B cell (primary cell): Measurements from ENCODE around the gene MON1A. TPM values are rescaled to one million over a fixed set of nuclear protein-coding genes. Genes with fewer than 3 reads are reported as not detected.

Source experiments
- ATAC-seq: fragments of 200-7000 bp; cut with Tn5 transposase; one replicate; pipeline ENCODE4 v1.10.0; 2021; ENCODE audit warnings: low read depth, mild to moderate bottlenecking, moderate number of reproducible peaks, moderate library complexity
- CTCF ChIA-PET: fragments of 350-600 bp; sonication (Branson Sonifier 250); formaldehyde crosslinking; loops from one replicate; lab custom pipeline; 2021; ENCODE audit warnings: antibody characterized with exemption, inconsistent platforms; lab: Charles Lee
- POLR2A ChIA-PET: fragments of 350-600 bp; sonication (Branson Sonifier 250); formaldehyde crosslinking; loops from one replicate; lab custom pipeline; 2021; ENCODE audit warnings: antibody characterized with exemption; lab: Charles Lee
- DNase-seq: peaks from one replicate; pipeline ENCODE4 v3.0.0; 2013
- H2AFZ ChIP-seq: 2 replicates; pipeline ENCODE4 v1.6.1; 2012; ENCODE audit warnings: mild to moderate bottlenecking, low read depth, low read length; ENCODE audit not compliant: insufficient read depth, poor library complexity, severe bottlenecking
- H3K27ac ChIP-seq, 2 donors: 1 replicate in 1 of 2; 2 replicates in 1 of 2; pipeline ENCODE4 v1.5.1; 2012 to 2013; ENCODE audit warnings: low read length in 2 of 2, mild to moderate bottlenecking in 2 of 2, moderate library complexity in 1 of 2
- H3K27me3 ChIP-seq, 4 experiments: fragments of 200-600 bp in 1 of 4; sonication (generic) in 1 of 4; replicated peaks in 1 of 4; 1 replicate in 2 of 4; 2 replicates in 2 of 4; pipeline versions ENCODE4 v1.6.1 to v1.7.0; 2013 to 2016; ENCODE audit warnings: low read length in 3 of 4, mild to moderate bottlenecking in 2 of 4, mixed read lengths in 1 of 4, moderate library complexity in 1 of 4; ENCODE audit not compliant: insufficient read depth in 4 of 4, control insufficient read depth in 3 of 4; ENCODE audit errors: control extremely low read depth in 1 of 4
- H3K36me3 ChIP-seq, 2 experiments: replicated peaks in 1 of 2; 1 replicate in 1 of 2; 2 replicates in 1 of 2; pipeline versions ENCODE4 v1.6.1 to v1.7.1; 2013; ENCODE audit warnings: low read length in 1 of 2; ENCODE audit not compliant: insufficient read depth in 2 of 2, control insufficient read depth in 1 of 2; ENCODE audit errors: control extremely low read depth in 1 of 2, extremely low read depth in 1 of 2
- H3K4me1 ChIP-seq, 2 donors: fragments of 200-600 bp in 1 of 2; sonication (generic) in 1 of 2; 1 replicate in 1 of 2; 2 replicates in 1 of 2; pipeline versions ENCODE4 v1.5.1 to v1.6.1; 2013 to 2017; ENCODE audit warnings: low read length in 2 of 2; ENCODE audit not compliant: control insufficient read depth in 2 of 2, insufficient read depth in 2 of 2
- H3K4me2 ChIP-seq: replicated peaks from 2 replicates; pipeline ENCODE3; 2012; ENCODE audit warnings: mild to moderate bottlenecking, low read depth, low read length; ENCODE audit not compliant: poor library complexity, severe bottlenecking
- H3K4me3 ChIP-seq, 5 experiments: fragments of 200-600 bp in 1 of 5; sonication (generic) in 1 of 5; 1 replicate in 3 of 5; 2 replicates in 2 of 5; pipeline versions ENCODE4 v1.5.1 to v1.7.0; 2011 to 2016; ENCODE audit warnings: low read length in 4 of 5, mild to moderate bottlenecking in 4 of 5, low read depth in 2 of 5, control low read depth in 1 of 5, moderate library complexity in 1 of 5; ENCODE audit not compliant: insufficient read depth in 1 of 5; ENCODE audit errors: control extremely low read depth in 1 of 5, extremely low read depth in 1 of 5
- H3K79me2 ChIP-seq: fragments of 200-600 bp; sonication (generic); one replicate; pipeline ENCODE4 v1.6.0; 2016; ENCODE audit warnings: low read length; ENCODE audit not compliant: control insufficient read depth, insufficient read depth
- H3K9ac ChIP-seq: fragments of 200-600 bp; sonication (generic); 2 replicates; pipeline ENCODE4 v1.6.1; 2017; ENCODE audit warnings: mild to moderate bottlenecking, low read length, moderate library complexity
- H3K9me3 ChIP-seq, 3 donors: one replicate each; pipeline versions ENCODE4 v1.6.1 to v1.7.1; 2013; ENCODE audit warnings: low read length in 2 of 3; ENCODE audit not compliant: control insufficient read depth in 2 of 3, insufficient read depth in 1 of 3; ENCODE audit errors: control extremely low read depth in 1 of 3
- H4K20me1 ChIP-seq: 2 replicates; pipeline ENCODE4 v1.6.0; 2012; ENCODE audit warnings: mild to moderate bottlenecking, low read length; ENCODE audit not compliant: insufficient read depth, control insufficient read depth, poor library complexity, severe bottlenecking
- H3K27ac Mint-ChIP-seq: one replicate; pipeline ENCODE4 v1.8.0; 2021; ENCODE audit warnings: mixed read lengths
- H3K27me3 Mint-ChIP-seq: one replicate; pipeline ENCODE4 v1.8.0; 2021; ENCODE audit warnings: mixed read lengths
- H3K4me1 Mint-ChIP-seq: one replicate; pipeline ENCODE4 v1.8.0; 2021; ENCODE audit warnings: mixed read lengths
- H3K4me3 Mint-ChIP-seq: one replicate; pipeline ENCODE4 v1.8.0; 2021; ENCODE audit warnings: mixed read lengths
- H3K9me3 Mint-ChIP-seq: one replicate; pipeline ENCODE4 v1.8.0; 2022; ENCODE audit warnings: mixed read lengths; ENCODE audit not compliant: insufficient read depth
- EZH2 ChIP-seq: IDR thresholded peaks from 2 replicates; pipeline ENCODE4 v1.6.1; 2012; ENCODE audit warnings: borderline replicate concordance, low read depth, mild to moderate bottlenecking, moderate library complexity, low read length; ENCODE audit not compliant: insufficient read depth, poor library complexity, severe bottlenecking
- WGBS: methylation state at CpG from one replicate; pipeline ENCODE4 v1.1.5; 2013; ENCODE audit warnings: missing lambda C conversion rate; ENCODE audit not compliant: insufficient coverage; 5-methylcytosine and 5-hydroxymethylcytosine counted together
- intact Hi-C: fragments of 100-400 bp; cut with micrococcal nuclease; formaldehyde crosslinking; loops from one replicate; pipeline ENCODE4 v1.10.0; 2022
- polyA plus RNA-seq: library from polyadenylated mRNA; depleted of rRNA; stranded (reverse); fragments of >200 nt; gene quantifications from 2 replicates; pipeline ENCODE4 v1.2.3, GENCODE V29; 2012
- total RNA-seq, 2 donors: library from RNA; stranded (reverse); fragments of 120-200 nt in 1 of 2; gene quantifications; 1 replicate in 1 of 2; 2 replicates in 1 of 2; pipeline versions ENCODE4 v1.2.3 to v1.2.4, GENCODE V29; 2013 to 2022
- TF ChIP-seq, protein P1 (sequence below): fragments of 200-600 bp; IDR thresholded peaks from one replicate; pipeline ENCODE4 v1.8.0; 2022; ENCODE audit warnings: antibody characterized with exemption, mild to moderate bottlenecking

The MON1A gene
- total and polyA plus RNA-seq, 2 donors (not counting 1 experiment from before 2014, with no cell fraction given) = 6.6 to 8.9 TPM

- H3K27me3 ChIP-seq = no peaks in the 10 kb centered on the region
- peak; percentile 97 for DNase-seq
- CTCF ChIA-PET = interaction anchor here (0.7 to 2.5 kb wide), 4 partner anchors 10 to 1467 kb away, joined by 3 to 17 read pairs (median 4); partner anchors contain the start of genes AMIGO3 and MON1A
- H3K4me1 ChIP-seq = peaks cover 23 to 32% of the 10 kb centered on the region in 2 donors
- ATAC-seq = peak; percentile 93
- peak within 1 kb of the TSS; percentile 98 for H3K4me2 ChIP-seq
- peak within 1 kb of the TSS; percentile 72 for H2AFZ ChIP-seq
- H3K27ac ChIP-seq = peak within 1 kb of the TSS; percentile 89 to 95
- H3K9me3 ChIP-seq = no peaks in the 10 kb centered on the region
- H3K4me3 ChIP-seq = peak within 1 kb of the TSS; percentile 81 to 98 (median 90)
- POLR2A ChIA-PET = interaction anchor here (0.5 to 2.2 kb wide), 8 partner anchors 9 to 846 kb away, joined by 3 to 22 read pairs (median 4); partner anchors contain the start of genes MON1A and QRICH1
- intact Hi-C loops = loop anchor here (1.0 to 5.0 kb wide), 8 partner anchors 11 to 469 kb away; partner anchors contain the start of genes APEH, DAG1, HYAL3 and INKA1
- Mint-ChIP-seq H3K4me1 (peaks cover 36% of the 10 kb centered on the region), H3K27ac (peak within 1 kb of the TSS; percentile 100), H3K9me3 (no peaks in the 10 kb centered on the region), H3K27me3 (no peaks in the 10 kb centered on the region), H3K4me3 (peak within 1 kb of the TSS; percentile 99)
- TF ChIP-seq, protein P1, sequence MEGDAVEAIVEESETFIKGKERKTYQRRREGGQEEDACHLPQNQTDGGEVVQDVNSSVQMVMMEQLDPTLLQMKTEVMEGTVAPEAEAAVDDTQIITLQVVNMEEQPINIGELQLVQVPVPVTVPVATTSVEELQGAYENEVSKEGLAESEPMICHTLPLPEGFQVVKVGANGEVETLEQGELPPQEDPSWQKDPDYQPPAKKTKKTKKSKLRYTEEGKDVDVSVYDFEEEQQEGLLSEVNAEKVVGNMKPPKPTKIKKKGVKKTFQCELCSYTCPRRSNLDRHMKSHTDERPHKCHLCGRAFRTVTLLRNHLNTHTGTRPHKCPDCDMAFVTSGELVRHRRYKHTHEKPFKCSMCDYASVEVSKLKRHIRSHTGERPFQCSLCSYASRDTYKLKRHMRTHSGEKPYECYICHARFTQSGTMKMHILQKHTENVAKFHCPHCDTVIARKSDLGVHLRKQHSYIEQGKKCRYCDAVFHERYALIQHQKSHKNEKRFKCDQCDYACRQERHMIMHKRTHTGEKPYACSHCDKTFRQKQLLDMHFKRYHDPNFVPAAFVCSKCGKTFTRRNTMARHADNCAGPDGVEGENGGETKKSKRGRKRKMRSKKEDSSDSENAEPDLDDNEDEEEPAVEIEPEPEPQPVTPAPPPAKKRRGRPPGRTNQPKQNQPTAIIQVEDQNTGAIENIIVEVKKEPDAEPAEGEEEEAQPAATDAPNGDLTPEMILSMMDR = no peak
- no peak for TF ChIP-seq EZH2
- peaks cover 0 to 3% of the 10 kb centered on the region in 2 experiments for H3K36me3 ChIP-seq
- peaks cover 21% of the 10 kb centered on the region for H4K20me1 ChIP-seq
- WGBS = under 1% methylated on average over 74 of the region's 74 CpGs
- peaks cover 49% of the 10 kb centered on the region for H3K79me2 ChIP-seq
- peak within 1 kb of the TSS; percentile 80 for H3K9ac ChIP-seq
Observed at GRCh38 chr3:49939858-49940666, 10.5 kb upstream of the MON1A start, which contains the start of gene RBM6. RBM6 (plus strand) TSS chr3:49940150; CDS start chr3:49962642, 22,492 bp downstream.
